Thyroid gland (tissue), 4 donors: Measurements from ENCODE around the gene CIB2.

Experiments used
- POLR2A ChIP-seq, 2 donors: fragments of 450-650 bp; IDR thresholded peaks; one replicate each; pipeline ENCODE4 v1.6.1; 2017; ENCODE audit warnings: antibody characterized with exemption in 2 of 2, mild to moderate bottlenecking in 2 of 2, moderate library complexity in 1 of 2
- TF ChIP-seq, protein P1 (sequence below), 6 experiments: fragments of 200-600 bp in 3 of 6; fragments of 450-650 bp in 3 of 6; sonication (generic) in 3 of 6; IDR thresholded peaks; one replicate each; pipeline ENCODE4 v1.5.1; 2016 to 2019; ENCODE audit warnings: antibody characterized with exemption in 6 of 6, mild to moderate bottlenecking in 2 of 6, inconsistent platforms in 1 of 6, moderate library complexity in 1 of 6

DNA sequence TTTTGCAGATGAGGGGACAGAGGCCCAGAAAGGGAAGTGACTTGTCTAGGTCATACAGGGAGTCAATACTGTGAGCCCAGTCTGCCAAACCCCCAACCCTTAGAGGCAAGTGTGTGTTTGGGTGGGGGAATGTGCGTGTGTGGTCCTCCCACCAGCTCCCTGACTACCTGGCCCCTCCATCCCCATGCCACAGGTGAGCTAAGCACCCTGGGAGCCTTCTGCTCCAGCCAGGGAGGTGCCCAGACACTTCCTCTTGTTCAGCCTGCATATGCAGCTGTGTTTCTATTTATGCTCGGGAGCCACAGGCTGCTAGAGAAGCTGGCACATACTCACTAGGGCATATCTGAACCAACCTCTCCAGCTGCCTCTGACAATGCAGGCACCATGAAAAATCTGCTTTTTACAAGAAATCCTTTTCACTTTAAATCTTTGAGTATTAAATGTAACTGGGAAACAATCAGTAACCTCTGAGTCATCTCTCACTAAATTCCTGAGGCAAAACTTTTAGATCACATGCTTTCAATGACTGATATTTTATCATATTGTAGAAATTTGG lies 74.5 kb downstream of the CIB2 start:
- TF ChIP-seq, protein P1, sequence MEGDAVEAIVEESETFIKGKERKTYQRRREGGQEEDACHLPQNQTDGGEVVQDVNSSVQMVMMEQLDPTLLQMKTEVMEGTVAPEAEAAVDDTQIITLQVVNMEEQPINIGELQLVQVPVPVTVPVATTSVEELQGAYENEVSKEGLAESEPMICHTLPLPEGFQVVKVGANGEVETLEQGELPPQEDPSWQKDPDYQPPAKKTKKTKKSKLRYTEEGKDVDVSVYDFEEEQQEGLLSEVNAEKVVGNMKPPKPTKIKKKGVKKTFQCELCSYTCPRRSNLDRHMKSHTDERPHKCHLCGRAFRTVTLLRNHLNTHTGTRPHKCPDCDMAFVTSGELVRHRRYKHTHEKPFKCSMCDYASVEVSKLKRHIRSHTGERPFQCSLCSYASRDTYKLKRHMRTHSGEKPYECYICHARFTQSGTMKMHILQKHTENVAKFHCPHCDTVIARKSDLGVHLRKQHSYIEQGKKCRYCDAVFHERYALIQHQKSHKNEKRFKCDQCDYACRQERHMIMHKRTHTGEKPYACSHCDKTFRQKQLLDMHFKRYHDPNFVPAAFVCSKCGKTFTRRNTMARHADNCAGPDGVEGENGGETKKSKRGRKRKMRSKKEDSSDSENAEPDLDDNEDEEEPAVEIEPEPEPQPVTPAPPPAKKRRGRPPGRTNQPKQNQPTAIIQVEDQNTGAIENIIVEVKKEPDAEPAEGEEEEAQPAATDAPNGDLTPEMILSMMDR (IDR thresholded peaks at IDR 0.05): no peak
- no peak for TF ChIP-seq POLR2A (IDR thresholded peaks at IDR 0.05)
